ENCODE results near the gene TMEM87B. TPM values are rescaled to one million over a fixed set of nuclear protein-coding genes. Genes with fewer than 3 reads are reported as not detected.

The TMEM87B gene
- total and polyA plus RNA-seq, 5 donors, result 4.4 to 10.8 (median 9.6) TPM

DNA sequence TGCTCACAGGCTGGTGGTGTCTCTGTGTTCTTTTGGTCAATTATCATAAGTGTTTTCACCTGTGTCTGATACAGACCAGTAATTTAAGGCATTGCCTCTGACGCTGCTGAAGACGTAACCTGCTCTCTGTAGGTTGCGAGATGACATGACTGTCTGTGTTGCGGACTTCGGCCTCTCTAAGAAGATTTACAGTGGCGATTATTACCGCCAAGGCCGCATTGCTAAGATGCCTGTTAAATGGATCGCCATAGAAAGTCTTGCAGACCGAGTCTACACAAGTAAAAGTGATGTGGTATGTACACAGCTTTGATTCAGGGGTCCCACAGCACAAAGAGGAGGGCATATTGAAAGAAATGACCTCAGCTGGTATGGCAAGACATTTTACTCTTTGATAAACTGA lies 33.8 kb upstream of the TMEM87B start:
- intact Hi-C loops (cut with DNase I), result no loop called here
- H3K27me3 ChIP-seq (ENCODE audit: control insufficient read depth, insufficient read depth), result no peaks in the 10 kb centered on the region
- H3K27ac ChIP-seq (ENCODE audit: low read length), result no peak overlapping the region
- ATAC-seq (no peak), DNase-seq (no peak)
- WGBS, result 96% methylated on average over 10 of the region's 10 CpGs
- no peaks in the 10 kb centered on the region for H3K9me3 ChIP-seq (ENCODE audit: control insufficient read depth, low read length)
- no peaks in the 10 kb centered on the region for H3K4me1 ChIP-seq (ENCODE audit: control insufficient read depth, insufficient read depth, low read length)
- no peak overlapping the region for H3K4me3 ChIP-seq (ENCODE audit: low read length)

DNA sequence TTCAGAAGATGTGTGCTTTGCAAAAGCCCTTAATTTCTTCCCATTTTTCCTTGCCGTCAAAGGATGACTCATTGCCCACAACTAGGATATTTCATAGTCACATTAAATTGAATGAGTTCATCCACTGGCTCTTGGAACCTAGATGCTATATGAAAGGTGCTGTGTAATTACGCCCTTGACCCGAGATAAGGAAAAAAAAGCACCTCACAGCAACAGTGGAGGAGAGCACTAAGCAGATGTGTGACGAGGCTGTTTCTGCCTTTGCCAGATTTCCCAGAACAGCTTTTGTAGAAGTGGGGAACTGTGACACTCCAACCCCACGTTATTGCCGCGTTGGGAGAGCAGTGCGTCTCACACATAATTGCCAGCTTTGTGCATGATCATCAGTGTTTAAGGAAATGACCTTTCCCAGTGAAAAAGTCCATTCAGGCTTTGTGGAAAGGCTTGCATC lies 33.3 kb upstream of the TMEM87B start:
- H3K27me3 ChIP-seq (ENCODE audit: control insufficient read depth, insufficient read depth), result no peaks in the 10 kb centered on the region
- H3K4me3 ChIP-seq (ENCODE audit: low read length), result no peak overlapping the region
- DNase-seq (no peak), ATAC-seq (no peak)
- no peaks in the 10 kb centered on the region for H3K9me3 ChIP-seq (ENCODE audit: control insufficient read depth, low read length)
- no peak overlapping the region for H3K27ac ChIP-seq (ENCODE audit: low read length)
- H3K4me1 ChIP-seq (ENCODE audit: control insufficient read depth, insufficient read depth, low read length), result no peaks in the 10 kb centered on the region
- WGBS, result 82% methylated on average over 8 of the region's 8 CpGs
- intact Hi-C loops (cut with DNase I), result no loop called here

DNA sequence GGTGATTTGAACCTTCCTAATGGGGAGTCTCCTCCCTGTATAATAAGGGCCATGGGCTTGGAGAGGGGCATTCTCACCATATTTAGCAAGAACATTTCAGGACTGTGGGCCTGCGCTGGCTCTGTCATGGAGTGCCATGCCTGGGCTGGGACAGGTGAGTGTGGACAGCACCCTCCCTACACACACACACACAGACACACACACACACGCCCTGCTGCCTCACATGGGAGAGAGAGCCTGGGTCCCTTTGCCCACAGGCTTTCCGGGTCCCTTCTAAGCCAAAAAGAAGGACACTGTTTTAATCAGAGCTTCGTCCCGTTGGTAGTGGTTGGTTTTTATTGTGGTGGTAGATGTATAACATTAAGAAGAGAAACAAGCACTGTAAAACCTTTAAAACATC lies 31.4 kb upstream of the TMEM87B start:
- Histone ChIP-seq H3K9me3 (ENCODE audit: control insufficient read depth, low read length) (no peaks in the 10 kb centered on the region), H3K4me3 (ENCODE audit: low read length) (no peak overlapping the region), H3K27ac (ENCODE audit: low read length) (no peak overlapping the region), H3K4me1 (ENCODE audit: control insufficient read depth, insufficient read depth, low read length) (no peaks in the 10 kb centered on the region), H3K27me3 (ENCODE audit: control insufficient read depth, insufficient read depth) (no peaks in the 10 kb centered on the region)
- intact Hi-C loops (cut with DNase I), result no loop called here
- DNase-seq, result no peak
- ATAC-seq, result no peak
- WGBS, result 95% methylated on average over 5 of the region's 5 CpGs

DNA sequence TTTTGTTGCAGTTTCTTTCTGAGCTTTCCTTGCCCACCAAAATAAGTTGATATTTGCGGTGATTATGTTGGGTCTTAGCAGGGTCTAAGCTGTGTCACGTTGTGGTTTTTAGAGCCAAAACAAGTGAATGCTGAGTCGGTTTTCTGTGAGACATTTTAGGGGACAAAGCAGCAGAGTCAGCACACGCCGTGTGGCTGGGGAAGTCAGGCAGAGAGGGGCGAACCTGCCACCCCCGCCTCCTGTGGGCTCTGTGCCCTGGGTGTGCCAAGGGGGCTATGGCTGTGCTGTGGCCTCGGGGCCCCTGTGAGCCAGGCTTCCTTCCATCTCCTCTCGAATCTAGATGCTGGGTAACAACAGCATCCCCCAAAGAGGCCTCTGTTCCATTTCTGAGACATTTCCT lies 30.8 kb upstream of the TMEM87B start:
- ATAC-seq (peak in 1 of 2 donors; percentile 36), DNase-seq (no peak)
- intact Hi-C loops (cut with DNase I), result no loop called here
- no peaks in the 10 kb centered on the region for H3K4me1 ChIP-seq (ENCODE audit: control insufficient read depth, insufficient read depth, low read length)
- H3K4me3 ChIP-seq (ENCODE audit: low read length), result no peak overlapping the region
- no peaks in the 10 kb centered on the region for H3K9me3 ChIP-seq (ENCODE audit: control insufficient read depth, low read length)
- no peaks in the 10 kb centered on the region for H3K27me3 ChIP-seq (ENCODE audit: control insufficient read depth, insufficient read depth)
- 83% methylated on average over 9 of the region's 9 CpGs for WGBS
- no peak overlapping the region for H3K27ac ChIP-seq (ENCODE audit: low read length)

DNA sequence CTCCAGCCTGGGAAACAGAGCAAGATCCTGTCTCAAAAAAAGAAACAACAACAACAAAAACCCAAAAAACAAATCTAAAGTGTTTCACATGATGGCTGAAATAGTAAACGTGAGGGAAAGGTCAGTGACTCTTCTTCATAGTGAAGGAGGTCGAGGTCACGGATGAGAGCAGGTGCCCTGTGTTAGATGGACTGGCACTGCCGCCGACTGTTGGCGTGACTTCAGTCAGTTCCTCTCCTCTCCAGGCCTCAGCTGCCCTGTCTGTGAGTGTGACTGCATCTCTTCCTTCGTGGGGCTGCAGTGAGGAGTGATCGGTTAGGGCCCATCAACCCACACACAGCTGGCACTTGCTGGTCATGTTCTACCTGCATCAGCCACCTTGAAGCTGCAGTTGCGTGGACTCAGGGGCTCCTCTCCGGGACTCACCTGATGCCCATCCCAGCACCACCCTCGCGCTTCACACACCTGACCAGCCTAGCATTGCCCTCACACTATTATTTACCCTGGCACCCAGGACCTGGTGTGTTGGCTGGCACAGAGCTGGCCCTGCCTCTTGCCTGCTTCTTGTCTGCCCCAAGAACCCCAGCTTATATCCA lies 30.1 kb upstream of the TMEM87B start:
- Histone ChIP-seq H3K4me3 (ENCODE audit: low read length) (no peak overlapping the region), H3K9me3 (ENCODE audit: control insufficient read depth, low read length) (no peaks in the 10 kb centered on the region), H3K4me1 (ENCODE audit: control insufficient read depth, insufficient read depth, low read length) (no peaks in the 10 kb centered on the region), H3K27ac (ENCODE audit: low read length) (no peak overlapping the region), H3K27me3 (ENCODE audit: control insufficient read depth, insufficient read depth) (no peaks in the 10 kb centered on the region)
- no peak for DNase-seq
- ATAC-seq, result no peak
- intact Hi-C loops (cut with DNase I), result no loop called here
- 94% methylated on average over 12 of the region's 12 CpGs for WGBS

DNA sequence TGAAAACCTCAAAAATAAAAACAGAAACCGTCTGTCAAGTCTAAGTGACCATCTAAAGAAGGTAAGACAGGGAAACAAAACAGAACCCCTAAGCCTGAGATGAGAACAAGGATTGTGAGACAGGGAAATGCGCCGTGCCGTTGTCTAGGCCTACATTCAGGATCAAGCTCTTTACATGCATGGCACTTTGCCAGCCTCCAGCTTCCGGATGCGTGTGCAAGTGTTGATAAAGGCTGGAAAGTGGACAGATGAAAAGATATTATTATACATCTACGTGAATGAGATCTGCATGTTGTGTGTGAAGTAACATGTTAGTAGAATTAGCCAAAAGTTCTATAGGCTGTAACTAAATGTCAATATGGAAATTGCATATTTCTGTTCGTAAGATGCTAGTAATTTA lies 28.6 kb upstream of the TMEM87B start:
- peak in 1 of 3 donors; percentile 57 for DNase-seq
- H3K27me3 ChIP-seq (ENCODE audit: control insufficient read depth, insufficient read depth), result no peaks in the 10 kb centered on the region
- ATAC-seq, result no peak
- WGBS, result 51% methylated on average over 8 of the region's 8 CpGs
- no peaks in the 10 kb centered on the region for H3K4me1 ChIP-seq (ENCODE audit: control insufficient read depth, insufficient read depth, low read length)
- no peak overlapping the region for H3K27ac ChIP-seq (ENCODE audit: low read length)
- intact Hi-C loops (cut with DNase I), result no loop called here
- H3K4me3 ChIP-seq (ENCODE audit: low read length), result no peak overlapping the region
- H3K9me3 ChIP-seq (ENCODE audit: control insufficient read depth, low read length), result no peaks in the 10 kb centered on the region

GRCh38 chr2:112027767-112028166 lies 27.3 kb upstream of the TMEM87B start:
- H3K27ac ChIP-seq (ENCODE audit: low read length), result no peak overlapping the region
- ATAC-seq (no peak), DNase-seq (no peak)
- no peak overlapping the region for H3K4me3 ChIP-seq (ENCODE audit: low read length)
- H3K9me3 ChIP-seq (ENCODE audit: control insufficient read depth, low read length), result no peaks in the 10 kb centered on the region
- intact Hi-C loops (cut with DNase I), result no loop called here
- H3K4me1 ChIP-seq (ENCODE audit: control insufficient read depth, insufficient read depth, low read length), result peaks cover under 1% of the 10 kb centered on the region
- WGBS, result 97% methylated on average over 3 of the region's 3 CpGs
- H3K27me3 ChIP-seq (ENCODE audit: control insufficient read depth, insufficient read depth), result no peaks in the 10 kb centered on the region

DNA sequence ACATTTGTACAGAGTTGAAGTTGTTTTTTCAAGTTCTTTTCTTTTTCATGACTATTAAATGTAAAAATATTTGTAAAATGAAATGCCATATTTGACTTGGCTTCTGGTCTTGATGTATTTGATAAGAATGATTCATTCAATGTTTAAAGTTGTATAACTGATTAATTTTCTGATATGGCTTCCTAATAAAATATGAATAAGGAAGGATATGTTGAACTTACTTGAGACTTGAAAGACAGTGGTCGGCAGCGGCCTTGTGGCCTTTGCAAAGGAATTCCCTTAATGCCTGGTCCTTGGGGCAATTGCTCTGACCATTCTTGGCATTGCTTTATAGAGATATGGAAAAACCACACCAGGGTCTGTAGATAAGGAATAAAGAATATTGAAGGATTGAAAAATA lies 25.9 kb upstream of the TMEM87B start:
- WGBS, result 89% methylated on average over 2 of the region's 2 CpGs
- H3K9me3 ChIP-seq (ENCODE audit: control insufficient read depth, low read length), result no peaks in the 10 kb centered on the region
- H3K4me3 ChIP-seq (ENCODE audit: low read length), result no peak overlapping the region
- H3K27me3 ChIP-seq (ENCODE audit: control insufficient read depth, insufficient read depth), result no peaks in the 10 kb centered on the region
- no peak for ATAC-seq
- DNase-seq, result no peak
- no peak overlapping the region for H3K27ac ChIP-seq (ENCODE audit: low read length)
- peaks cover 5% of the 10 kb centered on the region for H3K4me1 ChIP-seq (ENCODE audit: control insufficient read depth, insufficient read depth, low read length)
- intact Hi-C loops (cut with DNase I), result no loop called here

DNA sequence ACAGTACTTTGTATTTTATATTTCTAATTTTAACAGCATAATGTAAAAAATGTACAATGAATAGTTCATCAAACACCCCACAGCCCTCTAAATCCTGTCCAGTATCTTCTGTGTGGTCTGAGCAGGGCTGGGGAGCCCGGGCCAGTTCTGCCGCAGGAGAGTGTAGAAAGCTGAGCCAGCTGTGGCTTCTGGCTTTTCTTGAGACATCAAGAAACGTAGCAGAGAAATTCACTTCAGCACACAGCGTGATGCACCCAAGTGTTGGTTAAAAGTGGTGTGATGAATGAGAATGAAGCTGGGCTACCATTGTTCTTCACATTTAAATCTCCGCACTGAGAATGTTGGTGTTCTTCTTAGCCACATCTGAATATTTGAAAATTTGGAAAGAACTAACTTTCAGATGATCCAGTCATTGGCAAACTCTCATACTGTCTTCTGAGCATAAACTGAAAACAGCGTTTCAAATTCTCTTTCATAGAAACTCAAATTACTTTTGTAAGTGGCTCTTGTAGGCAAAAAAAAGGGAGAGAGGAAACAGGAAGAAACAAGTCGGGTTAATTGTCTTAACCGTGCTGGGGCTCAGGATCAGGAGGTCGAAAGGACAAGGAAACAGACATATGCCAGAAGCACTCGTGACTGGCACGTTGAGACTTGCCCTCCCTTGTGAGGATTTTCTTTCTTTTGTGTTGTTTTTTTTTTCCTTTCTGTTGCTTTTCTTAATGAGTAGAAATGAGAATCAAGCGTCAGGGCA lies 23.4 kb upstream of the TMEM87B start:
- peak overlapping the region; percentile 6 for H3K27ac ChIP-seq (ENCODE audit: low read length)
- WGBS, result 18% methylated on average over 12 of the region's 12 CpGs
- DNase-seq (peak in 1 of 3 donors; percentile 68), ATAC-seq (peak; percentile 43 to 50)
- no peaks in the 10 kb centered on the region for H3K9me3 ChIP-seq (ENCODE audit: control insufficient read depth, low read length)
- peaks cover 5% of the 10 kb centered on the region for H3K4me1 ChIP-seq (ENCODE audit: control insufficient read depth, insufficient read depth, low read length)
- no peak overlapping the region for H3K4me3 ChIP-seq (ENCODE audit: low read length)
- H3K27me3 ChIP-seq (ENCODE audit: control insufficient read depth, insufficient read depth), result no peaks in the 10 kb centered on the region
- intact Hi-C loops (cut with DNase I), result loop anchor here in 1 of 4 donors (5.0 kb wide), 1 partner anchor 134 kb away; the partner anchor contains the start of gene MERTK

GRCh38 chr2:112032224-112032586 lies 22.9 kb upstream of the TMEM87B start:
- no peak overlapping the region for H3K4me3 ChIP-seq (ENCODE audit: low read length)
- DNase-seq, result no peak
- intact Hi-C loops (cut with DNase I), result loop anchor here in 1 of 4 donors (5.0 kb wide), 1 partner anchor 135 kb away; the partner anchor contains the start of gene MERTK
- 58% methylated on average over 4 of the region's 4 CpGs for WGBS
- peak; percentile 30 to 36 for ATAC-seq
- H3K27me3 ChIP-seq (ENCODE audit: control insufficient read depth, insufficient read depth), result no peaks in the 10 kb centered on the region
- H3K9me3 ChIP-seq (ENCODE audit: control insufficient read depth, low read length), result no peaks in the 10 kb centered on the region
- H3K4me1 ChIP-seq (ENCODE audit: control insufficient read depth, insufficient read depth, low read length), result peaks cover 5% of the 10 kb centered on the region
- peak overlapping the region; percentile 11 for H3K27ac ChIP-seq (ENCODE audit: low read length)

DNA sequence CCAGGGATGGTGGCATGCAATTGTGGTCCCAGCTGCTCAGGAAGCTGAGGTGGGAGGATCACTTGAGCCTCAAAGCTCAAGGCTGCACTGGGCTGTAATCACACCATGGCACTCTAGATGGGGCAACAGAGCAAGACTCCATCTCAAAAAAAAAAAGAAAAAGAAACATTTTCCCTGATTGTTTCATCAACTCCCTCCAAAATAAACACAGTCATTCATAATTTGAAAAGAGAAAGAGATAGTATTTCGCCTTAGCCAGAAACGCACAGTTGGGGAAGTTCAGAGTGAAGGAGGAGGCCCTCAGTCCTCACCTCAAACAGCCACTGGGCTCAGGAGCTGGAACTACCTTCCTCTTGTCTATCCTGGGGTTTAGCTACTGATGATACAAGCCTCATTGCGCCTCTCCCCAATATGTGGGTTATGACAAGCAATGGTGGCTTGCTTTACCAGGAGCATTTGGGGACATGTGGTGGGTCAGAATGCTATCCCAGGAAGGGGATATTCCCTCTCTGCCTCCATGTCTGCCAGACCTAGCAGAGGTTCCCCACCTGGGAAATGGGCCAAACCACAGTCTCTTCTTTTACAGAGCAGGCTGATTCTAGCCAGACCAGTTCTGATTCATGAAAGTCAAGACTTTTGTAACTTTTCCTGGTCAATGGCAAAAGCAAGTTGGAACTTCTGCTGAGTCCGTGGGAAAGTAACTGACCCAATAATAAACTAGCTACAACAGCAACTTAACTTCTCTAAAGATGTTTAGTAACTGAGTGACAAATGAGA lies 22.2 kb upstream of the TMEM87B start:
- ATAC-seq, result peak; percentile 77 to 80
- no peaks in the 10 kb centered on the region for H3K9me3 ChIP-seq (ENCODE audit: control insufficient read depth, low read length)
- no peak for DNase-seq
- peaks cover 5% of the 10 kb centered on the region for H3K4me1 ChIP-seq (ENCODE audit: control insufficient read depth, insufficient read depth, low read length)
- no peak overlapping the region for H3K4me3 ChIP-seq (ENCODE audit: low read length)
- WGBS, result 48% methylated on average over 4 of the region's 4 CpGs
- no peaks in the 10 kb centered on the region for H3K27me3 ChIP-seq (ENCODE audit: control insufficient read depth, insufficient read depth)
- H3K27ac ChIP-seq (ENCODE audit: low read length), result peak overlapping the region; percentile 1
- intact Hi-C loops (cut with DNase I), result loop anchor here in 1 of 4 donors (5.0 kb wide), 1 partner anchor 136 kb away; the partner anchor contains the start of gene MERTK
